Hematopoietic multipotent progenitor cell treated with erythropoietin and hydrocortisone succinate and interleukin-3 and kit ligand, for 15 days (in vitro differentiated cells): ENCODE results near the gene PRKAG2.
"Not testable (repeated sequence)": the region's sequence is repeated elsewhere in the genome, so short reads cannot be mapped to it uniquely, and the experiment has no call there.

Experiments used
- DNase-seq: peaks from one replicate; pipeline ENCODE4 v3.0.0-alpha.2; 2015; ENCODE audit warnings: low spot score

PRKAG2 gene

DNA sequence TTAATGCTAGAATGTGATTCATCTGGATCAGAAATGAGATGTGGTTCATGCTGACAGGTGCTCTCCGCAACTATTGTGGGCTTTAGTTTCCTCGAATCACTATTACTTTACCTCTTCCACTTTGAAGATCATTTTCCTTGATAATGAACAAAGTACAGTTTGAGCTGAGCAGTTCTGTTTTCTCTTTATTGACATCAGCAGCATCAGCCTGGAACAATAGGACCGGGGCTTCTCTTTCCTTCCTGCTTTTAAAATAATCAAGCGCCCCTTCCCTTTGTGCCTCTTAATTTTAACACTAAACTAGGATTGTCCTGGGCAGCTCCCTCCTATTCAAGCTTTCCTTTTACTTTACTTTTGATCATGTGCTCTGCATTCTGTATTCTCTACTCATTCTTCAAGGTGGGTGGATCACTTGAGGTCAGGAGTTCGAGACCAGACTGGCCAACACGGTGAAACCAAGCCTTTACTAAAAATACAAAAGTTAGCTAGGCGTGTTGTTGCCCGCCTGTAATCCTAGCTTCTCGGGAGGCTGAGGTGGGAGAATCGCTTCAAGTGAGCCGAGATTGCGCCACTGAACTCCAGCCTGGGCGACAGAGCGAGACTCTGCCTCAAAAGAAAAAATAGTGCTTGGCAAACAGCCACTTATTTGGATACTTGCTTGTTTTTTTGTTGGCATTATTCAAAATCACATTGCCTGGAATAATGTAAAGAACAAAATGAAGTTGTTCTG is 290.2 kb downstream of the PRKAG2 start:
- DNase-seq = no peak

DNA sequence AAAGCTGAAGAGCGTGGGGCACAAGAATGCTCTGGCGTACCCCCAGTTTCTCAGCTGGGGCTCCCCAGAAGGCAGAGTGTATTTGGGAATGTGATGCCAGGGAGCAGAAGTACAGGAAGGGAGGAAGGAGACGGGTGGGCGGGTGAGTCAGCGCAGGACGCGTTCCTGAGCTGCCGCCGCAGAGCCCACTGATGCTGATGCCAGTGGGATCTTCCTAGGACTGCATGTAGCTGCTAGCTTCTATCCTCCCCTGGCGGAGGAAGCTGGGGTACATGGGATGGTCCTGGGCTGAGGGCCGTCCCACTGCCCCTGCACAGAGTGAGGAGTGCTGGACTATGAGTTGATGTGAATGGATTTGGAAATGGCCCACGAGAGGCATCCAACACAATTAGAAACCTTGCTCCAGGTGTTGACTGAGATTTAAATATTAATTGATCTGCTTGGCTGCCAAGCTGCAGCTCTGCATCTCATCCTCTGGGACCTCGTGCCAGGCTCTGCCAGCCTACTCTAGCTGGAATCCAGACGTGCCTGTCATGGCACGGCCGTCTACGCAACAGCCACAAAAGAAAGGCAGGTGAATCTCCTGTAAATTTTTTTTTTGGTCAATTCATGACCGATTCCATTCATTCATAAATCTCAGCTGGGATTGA is 291.0 kb downstream of the PRKAG2 start:
- DNase-seq = no peak

DNA sequence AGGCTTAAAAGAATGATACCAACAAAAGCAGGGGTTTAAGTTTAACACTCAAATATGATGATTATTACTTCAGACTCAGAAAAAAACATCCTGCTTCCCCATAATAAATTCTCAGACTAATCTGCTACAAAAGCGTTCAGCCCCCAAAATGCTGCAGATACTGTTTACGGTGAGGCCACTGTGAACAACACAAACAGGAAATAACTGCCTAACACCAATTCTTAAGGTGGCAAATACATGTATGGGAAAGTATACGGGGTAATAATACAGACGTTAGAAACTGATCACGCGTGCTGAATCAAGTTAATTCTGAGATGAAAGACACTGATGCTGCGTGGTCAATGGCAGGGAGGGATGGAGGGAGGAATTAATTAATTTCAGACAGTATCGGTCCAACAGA is 295.2 kb downstream of the PRKAG2 start:
- no peak for DNase-seq

DNA sequence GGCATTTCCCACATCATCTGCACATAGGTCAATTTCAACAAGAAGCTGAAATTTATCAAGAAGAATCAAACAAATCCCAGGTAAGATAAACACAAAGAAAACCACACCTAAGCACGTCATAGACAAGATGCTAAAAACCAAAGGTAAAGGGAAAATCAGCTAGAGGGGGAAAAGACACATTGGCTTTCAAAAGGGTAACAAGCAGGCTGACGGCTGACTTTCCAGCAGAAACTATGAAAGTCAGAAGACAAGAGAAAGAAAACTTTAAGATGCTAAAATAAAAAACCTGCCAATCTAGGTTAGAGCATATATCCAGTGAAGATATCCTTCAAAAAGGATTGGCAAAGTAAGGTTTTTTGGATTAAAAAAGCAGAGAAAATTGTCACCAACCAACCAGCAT is 297.3 kb downstream of the PRKAG2 start:
- no peak for DNase-seq

DNA sequence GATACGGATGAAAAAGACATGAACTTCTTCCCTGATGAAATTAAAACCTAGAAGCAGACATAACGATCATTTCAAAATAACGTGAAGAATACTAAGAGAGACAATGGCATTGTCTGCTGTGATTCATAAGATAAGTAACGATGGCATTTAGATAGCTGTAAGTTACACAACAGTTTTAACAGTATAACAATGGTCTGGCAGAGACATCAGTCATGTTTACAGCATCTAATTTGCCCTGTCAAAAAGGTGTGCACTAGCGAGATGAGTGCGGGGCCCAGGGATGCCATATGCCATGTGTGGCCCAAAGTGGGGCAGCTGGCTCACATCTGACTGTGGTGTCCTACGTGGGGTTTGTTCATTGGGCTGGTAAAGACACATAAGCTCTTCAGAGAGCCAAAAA is 301.5 kb downstream of the PRKAG2 start:
- no peak for DNase-seq

DNA sequence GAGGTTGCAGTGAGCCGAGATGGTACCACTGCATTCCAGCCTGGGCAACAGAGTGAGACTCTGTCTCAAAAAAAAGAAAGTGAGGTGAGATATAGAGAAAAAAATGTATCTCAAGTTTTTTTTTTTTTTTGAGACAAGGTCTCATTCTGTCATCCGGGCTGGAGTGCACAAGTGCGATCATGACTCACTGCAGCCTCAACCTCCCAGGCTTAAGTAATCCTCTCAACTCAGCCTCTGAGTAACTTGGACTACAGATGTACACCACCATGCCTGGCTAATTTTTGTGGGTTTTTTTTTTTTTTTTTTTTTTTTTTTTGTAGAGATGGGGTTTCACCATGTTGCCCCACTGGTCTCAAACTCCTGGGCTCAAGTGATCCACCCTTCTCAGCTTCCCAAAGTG is 303.9 kb downstream of the PRKAG2 start:
- not testable (repeated sequence) for DNase-seq

DNA sequence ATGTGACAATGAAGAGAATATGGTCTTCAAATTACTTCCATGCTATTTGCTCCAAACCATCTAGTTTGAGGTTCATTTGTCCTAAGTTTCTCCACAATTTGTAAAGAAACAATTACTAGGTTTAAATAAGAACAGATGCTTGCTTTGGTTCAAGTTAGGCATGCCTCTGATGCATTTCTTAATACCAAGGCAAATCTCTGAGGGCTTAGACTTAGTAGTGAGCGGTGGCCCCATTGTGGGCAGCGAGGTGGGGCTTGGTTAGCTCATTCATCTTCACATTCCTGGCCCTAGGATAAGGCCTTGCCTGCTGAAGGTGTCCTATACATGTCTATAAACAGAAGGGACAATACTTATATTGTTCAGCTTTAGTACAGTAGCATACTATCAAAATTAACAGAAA is 304.8 kb downstream of the PRKAG2 start:
- DNase-seq = no peak

DNA sequence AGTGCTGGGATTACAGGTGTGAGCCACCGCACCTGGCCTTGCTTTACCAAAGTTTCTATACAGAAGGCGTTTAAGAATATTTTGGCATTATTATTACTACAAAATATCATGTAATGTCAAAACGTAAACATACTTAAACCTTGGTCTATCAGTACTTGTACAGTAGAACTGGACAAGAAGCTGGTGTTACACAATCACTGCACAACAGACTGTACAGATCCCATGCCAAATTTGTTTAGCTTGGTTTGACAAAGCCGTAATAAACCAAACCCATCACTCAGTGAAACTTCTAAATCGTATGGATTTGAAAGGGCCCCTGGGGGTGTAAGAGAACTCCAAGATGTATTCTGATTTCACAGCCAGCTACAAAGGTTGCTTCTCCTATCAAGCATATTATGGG is 305.4 kb downstream of the PRKAG2 start:
- DNase-seq = no peak

DNA sequence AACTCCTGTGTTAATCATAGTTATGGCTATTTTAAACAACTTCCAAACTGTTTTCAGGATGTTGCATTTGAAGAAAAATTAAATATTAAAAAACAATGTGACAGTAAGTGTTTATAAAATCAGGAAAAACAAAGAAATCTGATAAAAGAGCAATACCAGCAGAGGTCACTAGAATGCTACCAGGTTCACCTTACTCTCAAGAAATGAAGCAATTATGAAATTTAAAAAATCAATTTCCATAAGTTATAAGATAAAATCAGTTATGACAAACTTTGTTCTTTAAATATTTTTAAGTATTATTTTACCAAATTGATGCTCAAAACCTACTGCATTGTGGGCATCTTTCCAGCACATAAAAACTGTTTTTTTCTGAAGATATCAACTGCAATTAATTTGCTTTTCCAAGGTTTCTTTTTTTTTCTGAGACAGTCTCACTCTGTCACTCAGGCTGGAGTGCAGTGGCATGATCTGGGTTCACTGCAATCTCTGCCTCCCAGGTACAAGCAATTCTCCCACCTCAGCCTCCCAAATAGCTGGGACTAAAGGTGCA is 306.5 kb downstream of the PRKAG2 start:
- DNase-seq = no peak

DNA sequence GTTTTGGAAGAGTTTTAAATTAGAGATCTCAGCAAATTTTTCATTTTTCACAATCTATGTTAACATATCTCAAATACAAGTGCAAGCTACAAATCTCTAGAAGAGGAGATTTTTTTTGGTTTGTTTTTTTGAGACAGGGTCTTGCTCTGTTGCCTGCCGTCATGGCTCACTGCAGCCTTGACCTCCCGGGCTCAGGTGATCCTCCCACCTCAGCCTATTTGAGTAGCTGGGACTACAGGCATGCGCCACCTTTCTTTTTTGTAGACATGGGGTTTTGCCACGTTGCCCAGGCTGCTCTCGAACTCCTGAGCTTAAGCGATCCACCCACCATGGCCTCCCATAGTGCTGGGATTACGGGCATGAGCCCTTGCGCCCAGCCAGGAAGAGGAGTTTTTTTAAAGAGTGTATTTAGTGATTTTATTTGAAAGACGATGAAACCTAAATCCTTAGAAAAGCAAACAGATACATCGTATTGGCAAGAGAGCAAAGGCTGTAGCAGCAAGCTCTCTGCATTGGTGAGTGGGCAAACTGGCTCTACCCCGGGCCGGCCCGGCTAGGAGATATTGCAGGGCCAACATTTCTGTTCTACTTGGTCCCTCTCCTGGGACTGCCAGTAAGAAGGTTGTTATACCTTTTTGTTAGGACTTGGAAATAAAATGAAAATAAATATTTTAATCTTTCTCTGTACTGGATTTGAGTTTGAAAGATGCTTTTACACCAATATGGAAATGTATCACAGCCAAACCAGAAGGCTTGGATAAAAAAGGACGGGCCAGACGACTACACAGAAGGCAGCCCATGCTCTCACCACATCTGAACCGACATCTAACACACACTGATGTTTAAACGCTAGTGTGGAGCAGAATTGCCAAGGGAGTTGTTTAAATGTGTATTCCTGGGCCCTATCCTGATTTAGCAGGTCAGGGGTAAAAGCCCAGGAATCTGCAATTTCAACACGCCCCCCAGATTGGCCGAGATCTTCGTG is 307.7 kb downstream of the PRKAG2 start:
- DNase-seq = no peak

DNA sequence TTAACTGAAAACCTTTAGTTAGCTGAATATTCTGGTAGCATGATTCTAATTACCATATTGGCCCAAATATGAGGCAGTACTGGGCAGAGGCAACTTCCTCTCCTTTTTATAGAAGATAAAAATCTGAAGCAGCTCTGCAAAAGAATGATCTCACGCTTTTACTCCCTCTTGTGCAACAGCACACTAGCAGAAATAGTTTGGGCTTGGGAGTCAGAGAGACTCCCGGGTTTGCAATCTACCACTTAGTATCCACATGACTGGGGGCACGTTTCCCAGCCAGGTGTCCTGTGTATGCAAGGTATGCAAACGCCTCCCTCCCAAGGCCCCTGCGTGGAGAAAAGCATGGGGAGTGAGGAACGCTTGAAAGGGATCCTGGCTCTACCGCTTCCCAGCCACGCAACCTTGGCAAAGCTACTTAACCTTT is 310.0 kb downstream of the PRKAG2 start:
- DNase-seq = no peak

DNA sequence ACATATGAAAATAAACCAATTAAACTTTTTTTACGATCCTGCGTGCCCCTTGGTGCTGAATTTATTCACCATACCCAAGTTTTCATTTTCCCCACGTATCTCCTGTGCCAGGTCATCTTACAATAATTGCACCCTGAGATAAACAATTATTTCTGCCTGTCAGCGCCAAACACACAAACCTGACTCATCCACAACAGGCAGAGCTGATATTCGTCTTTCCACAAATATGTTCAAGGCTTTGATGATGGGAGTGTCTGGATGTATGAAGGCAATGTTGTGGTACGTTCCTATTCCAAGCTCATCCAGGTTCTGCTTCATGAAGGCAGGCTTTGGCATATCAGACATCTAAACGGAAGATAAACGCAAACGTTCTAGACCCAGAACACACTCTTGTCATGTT is 311.4 kb downstream of the PRKAG2 start:
- DNase-seq = no peak

DNA sequence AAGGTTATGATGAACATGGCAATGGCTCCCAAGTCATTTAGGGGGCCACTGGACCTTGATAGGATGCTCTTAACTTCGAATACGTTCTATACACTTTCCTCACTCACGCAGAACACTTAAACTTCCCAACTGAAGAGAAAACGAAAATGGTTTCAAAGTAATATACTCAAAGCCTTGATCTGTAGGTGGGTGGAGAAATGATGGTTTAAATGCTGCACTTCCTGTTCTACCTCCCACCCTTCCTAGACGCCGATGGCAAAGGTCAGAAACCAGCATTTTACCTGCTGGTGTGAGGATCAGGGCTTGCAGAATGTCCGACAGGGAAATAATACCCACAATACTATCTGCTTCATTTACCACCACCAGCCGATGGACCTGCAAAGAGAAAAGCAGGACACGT is 316.7 kb downstream of the PRKAG2 start:
- no peak for DNase-seq

DNA sequence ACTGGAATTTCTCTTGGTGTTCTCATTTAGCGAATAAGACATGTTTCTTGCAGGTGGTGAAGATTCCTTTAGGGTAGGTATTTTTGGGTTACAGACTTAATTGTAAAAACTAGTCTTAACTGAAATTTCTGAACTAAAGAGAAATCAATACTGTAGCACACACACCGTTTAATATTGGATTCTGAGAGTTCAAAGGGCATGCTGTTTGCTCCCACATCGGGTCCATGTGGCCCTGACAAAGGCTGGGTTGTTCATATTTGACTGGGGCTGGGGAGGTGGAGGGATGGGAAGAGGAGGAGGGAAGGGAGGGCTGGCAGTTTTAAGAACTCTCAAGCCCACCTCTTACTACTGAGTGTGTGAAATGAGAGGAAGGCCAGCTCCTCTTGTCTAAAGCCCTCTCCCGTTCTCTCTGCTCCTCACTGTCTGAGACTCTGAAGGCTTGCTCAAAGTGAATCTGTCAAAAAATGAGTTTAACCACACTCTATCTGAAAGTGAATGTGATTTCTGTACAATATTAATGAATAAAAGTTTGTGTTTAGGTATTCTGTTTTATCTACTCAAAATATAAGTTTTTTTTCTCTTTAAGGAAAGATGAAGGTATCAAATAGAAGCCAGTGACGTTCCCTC is 317.2 kb downstream of the PRKAG2 start:
- DNase-seq = no peak

DNA sequence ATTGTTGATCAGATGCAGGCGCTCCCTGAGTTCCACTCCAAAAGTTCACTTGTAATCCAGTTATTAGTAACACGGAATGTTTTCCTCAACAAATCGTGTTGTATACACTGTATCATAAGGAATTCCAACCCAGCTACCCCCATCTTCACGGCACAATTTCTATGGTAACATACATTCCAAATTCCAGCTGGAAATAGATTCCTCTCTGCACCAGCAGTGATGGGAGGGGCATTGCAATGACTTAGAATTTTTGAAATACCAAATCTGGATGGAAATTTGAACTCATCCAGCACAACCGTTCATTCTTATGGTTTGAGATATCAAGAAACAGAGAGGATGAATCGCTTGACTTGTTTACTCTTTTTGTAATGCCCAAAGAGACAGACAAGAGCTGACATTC is 318.3 kb downstream of the PRKAG2 start:
- no peak for DNase-seq

DNA sequence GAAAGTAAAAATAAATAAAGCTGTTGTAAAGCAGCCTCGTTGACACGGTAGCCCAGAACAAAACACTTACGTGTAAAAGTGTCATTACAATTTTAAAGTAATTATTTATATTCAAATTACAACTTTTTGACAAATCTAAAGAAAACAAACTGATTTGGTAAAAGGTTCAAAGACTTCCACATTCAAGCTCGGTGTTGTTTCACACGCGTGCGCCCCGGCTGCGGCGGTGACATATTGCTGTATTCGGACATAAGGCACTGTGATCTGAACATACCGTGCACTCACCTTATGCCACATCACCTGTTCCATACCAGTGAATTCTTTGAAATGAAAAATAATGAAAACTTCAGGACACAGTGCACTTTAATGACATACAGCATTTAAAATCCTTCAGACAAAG is 320.3 kb downstream of the PRKAG2 start:
- no peak for DNase-seq

DNA sequence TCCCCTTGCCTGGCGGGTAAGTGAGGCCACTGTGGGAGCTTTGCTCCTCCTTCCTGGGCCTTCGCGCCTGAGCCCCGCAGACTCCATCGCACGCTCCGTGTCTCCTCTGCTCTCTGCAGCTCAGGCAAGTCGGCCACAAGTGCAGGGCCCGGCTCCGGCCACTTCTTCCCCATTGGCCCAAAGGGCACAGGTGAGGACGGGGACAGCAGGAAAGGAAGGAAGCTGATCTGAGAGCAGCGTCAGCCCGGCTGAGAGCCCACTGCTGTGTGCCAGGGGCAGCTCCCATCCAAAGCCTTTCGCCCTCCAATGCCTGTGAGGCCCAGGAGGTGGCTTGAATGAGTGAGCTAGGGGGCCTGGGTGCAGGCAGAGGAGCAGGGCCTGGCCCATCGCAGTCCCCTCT is 323.6 kb downstream of the PRKAG2 start:
- DNase-seq = no peak

DNA sequence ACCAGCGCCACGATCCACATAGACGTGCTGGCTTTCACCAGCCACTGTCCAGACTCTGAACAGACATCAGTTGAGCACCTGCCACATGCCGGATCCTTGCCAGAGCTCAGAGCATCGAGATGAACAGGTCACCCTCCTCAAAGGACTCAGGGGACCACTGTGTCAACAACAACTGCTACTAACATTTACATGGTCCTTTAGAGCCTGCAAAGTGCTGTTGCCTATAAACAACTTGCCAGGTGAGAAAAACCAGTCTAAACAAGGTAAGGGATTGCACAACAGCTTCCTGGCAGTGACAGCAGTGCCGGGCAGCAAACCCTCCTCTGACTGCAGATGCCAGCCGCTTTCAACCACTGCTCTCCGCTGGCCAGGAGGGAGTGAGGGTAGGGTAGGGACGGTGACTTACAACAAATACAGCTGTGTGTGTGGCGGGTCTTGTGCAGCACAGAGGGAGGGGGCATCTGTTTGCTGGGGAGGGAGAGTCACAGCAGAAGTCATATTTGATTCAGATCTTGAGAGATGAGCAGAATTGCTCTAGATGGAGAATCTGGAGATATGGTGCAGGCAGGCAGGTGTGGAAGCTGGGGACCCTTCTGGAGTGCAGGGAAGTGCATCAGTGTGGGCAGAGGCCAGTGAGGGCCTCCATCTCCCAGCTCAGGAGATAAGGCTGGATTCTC is 324.4 kb downstream of the PRKAG2 start:
- no peak for DNase-seq

DNA sequence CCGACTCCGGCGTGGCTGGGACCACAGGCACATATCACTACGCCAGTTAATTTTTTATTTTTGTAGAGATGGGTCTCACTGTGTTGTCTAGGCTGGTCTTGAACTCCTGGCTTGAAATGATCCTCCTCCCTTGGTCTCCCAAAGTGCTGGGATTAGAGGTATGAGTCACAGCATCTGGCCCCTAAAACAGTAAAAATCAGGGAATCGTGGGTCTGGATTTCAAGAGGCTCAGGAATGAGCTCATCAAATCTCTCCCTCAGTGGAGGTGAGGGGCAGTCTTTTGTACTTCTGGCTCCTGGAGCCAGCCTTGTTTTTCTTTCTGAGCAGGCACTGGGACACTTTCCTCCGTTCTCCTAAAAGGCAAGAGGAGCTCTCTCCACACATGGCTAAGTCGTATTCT is 325.1 kb downstream of the PRKAG2 start:
- no peak for DNase-seq

DNA sequence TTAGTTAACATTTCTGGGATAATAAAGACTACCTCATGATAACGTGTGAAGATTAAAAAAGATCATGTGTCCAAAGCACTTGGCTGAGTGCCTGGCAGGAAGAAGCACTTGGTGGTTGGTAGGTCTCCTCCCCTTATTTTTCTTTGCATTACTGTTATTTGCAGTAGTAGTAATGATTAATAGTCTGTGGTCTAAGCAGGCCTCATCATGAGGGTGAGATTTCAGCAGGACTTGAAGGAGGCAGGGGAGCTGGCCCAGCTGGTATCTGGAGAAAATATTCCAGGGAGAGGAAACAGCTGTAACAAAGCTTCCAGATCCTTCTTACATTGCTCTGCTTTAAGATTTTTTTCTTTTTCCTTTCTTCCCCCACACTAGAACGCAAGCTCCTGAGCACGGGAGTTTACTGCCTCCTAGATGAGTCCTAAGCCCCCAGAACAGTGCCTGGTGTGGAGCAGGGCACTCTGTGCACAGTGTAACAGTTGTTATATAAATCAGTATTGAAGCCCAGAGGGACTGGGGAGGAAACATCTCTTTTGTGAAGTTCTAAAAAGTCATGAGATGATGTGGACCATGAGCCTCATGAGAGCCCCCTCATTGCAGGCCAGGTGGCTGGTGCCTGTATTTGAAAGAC is 326.1 kb downstream of the PRKAG2 start:
- no peak for DNase-seq

DNA sequence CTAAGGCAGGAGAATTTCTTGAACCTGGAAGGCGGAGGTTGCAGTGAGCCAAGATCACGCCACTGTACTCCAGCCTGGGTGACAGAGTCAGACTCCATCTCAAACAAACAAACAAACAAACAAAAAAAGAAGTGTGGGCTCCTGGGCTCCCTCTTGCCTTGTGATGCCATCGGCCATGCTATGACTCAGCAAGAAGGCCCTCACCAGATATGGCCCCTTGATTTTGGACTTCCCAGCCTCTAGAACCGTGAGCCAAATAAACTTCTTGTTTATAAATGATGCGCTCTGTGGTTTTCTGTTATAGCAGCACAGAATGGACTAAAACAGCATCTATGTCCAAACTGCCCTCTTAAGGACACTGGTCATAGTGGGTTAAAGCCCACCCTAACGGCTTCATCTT is 327.3 kb downstream of the PRKAG2 start:
- no peak for DNase-seq
